Measurements from ENCODE around the gene MMP3.

MMP3 gene

GRCh38 chr11:102788334-102788995, 54.9 kb downstream of the MMP3 start:
- DNase-seq = no peak
